C4-2B (cell line): ENCODE results near the gene SNRNP48.

Experiments
- ZFX ChIP-seq: fragments of 450-650 bp; IDR thresholded peaks from 2 replicates; pipeline ENCODE4 v1.6.1; 2017
- TF ChIP-seq, protein P1 (sequence below): fragments of 450-650 bp; conservative IDR thresholded peaks from 2 replicates; pipeline ENCODE4 v1.5.1; 2017; ENCODE audit warnings: mild to moderate bottlenecking

DNA sequence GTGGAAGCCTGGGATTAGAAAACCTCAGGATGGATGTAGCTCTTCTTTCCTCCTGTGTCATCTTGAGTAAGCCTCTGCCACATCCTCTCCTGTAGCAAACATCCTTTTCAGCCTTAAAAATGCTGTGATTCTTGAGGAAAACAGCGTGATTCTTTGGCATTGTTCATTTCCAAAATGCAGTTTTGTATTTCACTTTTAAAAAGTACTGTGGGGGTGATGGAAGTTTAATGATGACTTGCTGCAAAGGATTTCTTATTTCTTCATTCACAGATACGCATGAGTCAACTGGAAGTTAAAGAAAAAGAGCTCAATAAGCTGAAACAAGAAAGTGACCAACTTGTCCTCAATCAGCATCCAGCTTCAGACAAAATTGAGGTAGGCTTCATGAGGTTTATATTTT, 23.9 kb upstream of the SNRNP48 start:
- TF ChIP-seq, protein P1, sequence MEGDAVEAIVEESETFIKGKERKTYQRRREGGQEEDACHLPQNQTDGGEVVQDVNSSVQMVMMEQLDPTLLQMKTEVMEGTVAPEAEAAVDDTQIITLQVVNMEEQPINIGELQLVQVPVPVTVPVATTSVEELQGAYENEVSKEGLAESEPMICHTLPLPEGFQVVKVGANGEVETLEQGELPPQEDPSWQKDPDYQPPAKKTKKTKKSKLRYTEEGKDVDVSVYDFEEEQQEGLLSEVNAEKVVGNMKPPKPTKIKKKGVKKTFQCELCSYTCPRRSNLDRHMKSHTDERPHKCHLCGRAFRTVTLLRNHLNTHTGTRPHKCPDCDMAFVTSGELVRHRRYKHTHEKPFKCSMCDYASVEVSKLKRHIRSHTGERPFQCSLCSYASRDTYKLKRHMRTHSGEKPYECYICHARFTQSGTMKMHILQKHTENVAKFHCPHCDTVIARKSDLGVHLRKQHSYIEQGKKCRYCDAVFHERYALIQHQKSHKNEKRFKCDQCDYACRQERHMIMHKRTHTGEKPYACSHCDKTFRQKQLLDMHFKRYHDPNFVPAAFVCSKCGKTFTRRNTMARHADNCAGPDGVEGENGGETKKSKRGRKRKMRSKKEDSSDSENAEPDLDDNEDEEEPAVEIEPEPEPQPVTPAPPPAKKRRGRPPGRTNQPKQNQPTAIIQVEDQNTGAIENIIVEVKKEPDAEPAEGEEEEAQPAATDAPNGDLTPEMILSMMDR = no peak
- no peak for TF ChIP-seq ZFX
